Lower leg skin (tissue), 3 donors: ENCODE data around the gene CTIF.

Experiments used
- CTCF ChIP-seq, 3 donors: fragments of 450-650 bp; IDR thresholded peaks; one replicate each; pipeline ENCODE4 v1.5.1; 2016; ENCODE audit warnings: antibody characterized with exemption in 3 of 3, mild to moderate bottlenecking in 3 of 3, moderate library complexity in 2 of 3
- POLR2A ChIP-seq, 2 donors: fragments of 450-650 bp; IDR thresholded peaks; one replicate each; pipeline ENCODE4 v1.6.1; 2016 to 2017; ENCODE audit warnings: antibody characterized with exemption in 2 of 2, mild to moderate bottlenecking in 1 of 2, moderate library complexity in 1 of 2

DNA sequence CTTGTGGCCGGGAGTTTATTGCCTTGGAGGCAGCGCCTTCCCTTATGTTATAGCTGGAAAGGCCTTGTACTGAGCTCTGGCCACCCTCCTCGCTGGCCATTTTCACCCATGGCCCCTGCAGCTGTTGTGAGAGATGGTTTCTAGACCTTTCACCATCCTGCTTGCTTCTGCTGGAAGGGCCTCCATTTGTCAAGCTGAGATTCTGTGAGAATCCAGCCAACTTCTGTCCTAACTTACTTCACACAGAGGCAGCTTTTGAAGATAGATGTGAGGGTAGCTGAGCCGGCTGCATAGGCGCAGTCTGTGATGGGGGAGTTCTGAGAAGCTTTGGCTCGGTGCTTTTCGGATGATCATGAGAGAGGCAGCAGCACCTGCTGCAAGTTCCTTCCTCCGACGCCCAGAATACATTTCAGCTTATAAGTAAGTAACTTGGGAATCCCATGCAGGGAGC is 8.7 kb downstream of the CTIF start:
- TF ChIP-seq CTCF (IDR thresholded peaks at IDR 0.05) (no peak), POLR2A (IDR thresholded peaks at IDR 0.05) (no peak)
